Cardiac ventricle fibroblast (primary cell): ENCODE data around the gene TBC1D3D. TPM values are rescaled to one million over a fixed set of nuclear protein-coding genes. Genes with fewer than 3 reads are reported as not detected.

Experiments
- total RNA-seq: library from RNA; depleted of rRNA; stranded (reverse); fragments of >200 nt; gene quantifications from 2 replicates; pipeline ENCODE4 v1.2.3, GENCODE V29; 2015

Gene TBC1D3D
- total RNA-seq: not detected in 2 replicates

GRCh38 chr17:38003676-38004075 is at the start of gene TBC1D3D:
Gene TBC1D3D, plus strand, starts transcription at chr17:38003976. Its CDS starts 1,585 bp downstream, at chr17:38005561.

GRCh38 chr17:37988960-37989359 is 14.8 kb upstream of the TBC1D3D start, which contains the start of gene TBC1D3L:
Gene TBC1D3L, minus strand, starts transcription at chr17:37989060. Its CDS starts 1,540 bp downstream, at chr17:37987520.

Other genes with a start within 250 kb of the TBC1D3D start
- not detected in 2 replicates for gene TBC1D3K, start 79.6 kb upstream of the TBC1D3D start, total RNA-seq
- 1.9 and 4.1 TPM in 2 replicates for gene TBC1D3L, start 14.9 kb upstream of the TBC1D3D start, total RNA-seq
- not detected in 2 replicates for gene TBC1D3C, start 64.7 kb downstream of the TBC1D3D start, total RNA-seq
- not detected in 2 replicates for gene TBC1D3E, start 124.0 kb downstream of the TBC1D3D start, total RNA-seq
- gene TBC1D3, start 188.6 kb downstream of the TBC1D3D start, total RNA-seq: not detected in 2 replicates